Endometrium (tissue), 2 donors: ENCODE data around the gene DLX2.

Experiments used
- FAIRE-seq: peaks from 2 replicates; lab custom pipeline; 2012; peaks lifted over from hg19 to GRCh38; lab: Jason Lieb, UNC
- donor health status: control.
- donor health status: control.

Gene DLX2

DNA sequence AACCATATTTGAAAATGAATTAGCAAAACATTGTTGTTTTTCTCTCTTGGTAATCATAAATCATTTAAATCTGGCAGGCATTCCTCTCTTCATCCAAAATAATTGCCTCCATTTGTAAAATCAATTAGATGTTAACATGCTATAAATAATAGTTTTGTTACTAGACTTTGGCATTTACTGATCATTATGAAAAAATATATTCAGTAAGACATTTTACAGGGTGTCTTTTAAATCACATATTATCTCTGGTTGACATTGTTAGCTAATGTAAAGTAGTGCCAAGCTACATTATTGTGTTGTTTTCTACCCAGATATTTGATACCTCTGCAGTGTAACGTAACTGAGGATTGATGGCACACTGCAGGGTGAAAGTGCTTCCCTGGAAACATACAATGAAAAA lies 49.2 kb downstream of the DLX2 start:
- FAIRE-seq, result no peak

- no peak for FAIRE-seq
Observed at GRCh38 chr2:172052000-172052983, 50.4 kb downstream of the DLX2 start.

DNA sequence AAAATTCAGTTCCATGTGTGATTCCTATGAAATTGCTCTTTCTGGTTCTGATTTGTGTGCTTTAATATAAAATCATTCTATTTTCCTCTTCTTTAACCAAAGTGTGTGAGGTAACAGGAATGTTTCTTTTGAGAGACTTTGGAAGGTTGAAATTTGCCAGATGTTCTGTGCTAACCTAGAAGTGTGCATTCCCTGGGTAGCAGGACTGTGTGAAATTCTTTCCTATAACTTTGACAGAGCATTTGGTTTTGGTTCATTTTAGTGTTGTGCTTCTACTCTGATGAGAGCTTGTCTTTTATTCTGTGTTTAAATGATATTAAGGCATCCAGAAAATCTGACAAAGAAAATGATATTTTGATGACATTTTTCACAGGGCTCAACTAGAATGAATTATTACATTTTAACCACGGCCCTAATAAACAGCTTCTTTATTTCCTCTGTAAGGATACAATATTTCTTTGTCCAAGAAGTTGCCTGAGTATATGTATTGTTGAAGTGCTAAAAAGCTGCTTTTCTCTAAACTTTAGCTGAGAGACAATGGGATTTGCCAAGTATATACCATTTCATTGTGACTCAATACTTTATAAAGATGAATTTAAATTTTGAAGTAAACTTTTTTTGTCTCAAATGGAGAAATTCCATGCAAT lies 52.1 kb downstream of the DLX2 start:
- FAIRE-seq, result no peak

DNA sequence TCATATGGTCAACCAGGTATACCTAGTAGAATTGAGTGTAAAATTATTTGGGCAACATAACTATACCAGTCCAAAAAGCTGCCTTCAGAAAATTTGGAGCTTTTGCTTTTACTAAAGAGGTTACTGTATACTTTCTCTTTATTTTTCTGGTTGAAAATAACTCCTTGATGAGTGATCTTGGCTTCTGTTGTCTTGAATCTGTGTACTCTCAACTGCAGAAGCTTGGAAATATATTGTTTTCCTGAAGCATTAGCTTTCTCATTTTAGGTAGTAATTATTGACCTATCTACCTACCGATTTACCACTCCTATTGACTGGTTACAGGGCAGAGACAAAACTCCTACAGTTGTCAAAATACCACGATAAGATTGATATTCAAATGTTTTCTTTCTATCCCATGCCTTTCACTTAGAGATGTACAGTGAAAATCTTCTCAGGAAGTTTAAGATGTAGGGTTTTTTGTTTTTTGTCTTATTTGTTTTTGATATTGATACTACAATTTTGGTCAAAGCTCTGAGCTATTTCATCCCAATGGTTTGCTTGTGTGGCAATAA lies 53.1 kb downstream of the DLX2 start:
- FAIRE-seq, result no peak
